Measurements from ENCODE around the gene DET1.

GRCh38 chr15:88580532-88580931, 34.1 kb upstream of the DET1 start:
- no peak for TF ChIP-seq ZBTB7A (tag by site-specific recombination; IDR thresholded peaks at IDR 0.05; ENCODE audit: low read depth)
- TF ChIP-seq ZNF140 (tag by site-specific recombination; IDR thresholded peaks at IDR 0.05) = no peak
- TF ChIP-seq ZNF138 (tag by site-specific recombination; IDR thresholded peaks at IDR 0.05; ENCODE audit: borderline replicate concordance) = no peak
- TF ChIP-seq ZNF488 (tag by site-specific recombination; IDR thresholded peaks at IDR 0.05) = no peak
- TF ChIP-seq CTCF (tag by site-specific recombination; IDR thresholded peaks at IDR 0.05) = no peak
- TF ChIP-seq, protein P1, sequence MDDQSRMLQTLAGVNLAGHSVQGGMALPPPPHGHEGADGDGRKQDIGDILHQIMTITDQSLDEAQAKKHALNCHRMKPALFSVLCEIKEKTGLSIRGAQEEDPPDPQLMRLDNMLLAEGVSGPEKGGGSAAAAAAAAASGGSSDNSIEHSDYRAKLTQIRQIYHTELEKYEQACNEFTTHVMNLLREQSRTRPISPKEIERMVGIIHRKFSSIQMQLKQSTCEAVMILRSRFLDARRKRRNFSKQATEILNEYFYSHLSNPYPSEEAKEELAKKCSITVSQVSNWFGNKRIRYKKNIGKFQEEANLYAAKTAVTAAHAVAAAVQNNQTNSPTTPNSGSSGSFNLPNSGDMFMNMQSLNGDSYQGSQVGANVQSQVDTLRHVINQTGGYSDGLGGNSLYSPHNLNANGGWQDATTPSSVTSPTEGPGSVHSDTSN (CRISPR knock-in tag; IDR thresholded peaks at IDR 0.05) = no peak
- no peak for TF ChIP-seq OSR2 (tag by site-specific recombination; IDR thresholded peaks at IDR 0.05)
- no peak for TF ChIP-seq KLF10 (tag by site-specific recombination; IDR thresholded peaks at IDR 0.05)

Data from HEK293 (cell line).